HepG2 (cell line): Measurements from ENCODE around the gene BLCAP. TPM values are rescaled to one million over a fixed set of nuclear protein-coding genes. Genes with fewer than 3 reads are reported as not detected.

ENCODE experiments used
- ATAC-seq: fragments of 200-7000 bp; cut with Tn5 transposase; 3 replicates; pipeline ENCODE4 v1.9.1; 2020; ENCODE audit warnings: mild to moderate bottlenecking, moderate library complexity
- BruUV-seq: library from RNA; stranded (reverse); fragments of 400-500 nt; replicated peaks from 2 replicates; lab custom pipeline; 2021; lab: Mats Ljungman, UMichigan
- CTCF ChIA-PET: fragments of 300-600 bp; formaldehyde crosslinking; extraction: SDS; loops from one replicate; lab custom pipeline; 2021; ENCODE audit warnings: low total read pairs, inconsistent platforms, low intra/inter-chr PET ratio; lab: Yijun Ruan, JAX
- POLR2A ChIA-PET: fragments of 350-600 bp; sonication (Branson Sonifier 250); formaldehyde crosslinking; loops from one replicate; lab custom pipeline; 2020; ENCODE audit warnings: antibody characterized with exemption, inconsistent platforms; lab: Yijun Ruan, JAX
- DNase-seq: peaks from one replicate; pipeline ENCODE4 v3.0.0-alpha.2; 2015; ENCODE audit warnings: low spot score
- FAIRE-seq: peaks from 3 replicates; lab custom pipeline; 2011; peaks lifted over from hg19 to GRCh38; lab: Jason Lieb, UNC
- H2AFZ ChIP-seq: one replicate; pipeline ENCODE4 v1.6.1; 2011; ENCODE audit warnings: low read length, inconsistent platforms
- H3K27ac ChIP-seq: fragments of 300-600 bp; 3 replicates; pipeline ENCODE4 v1.8.0; 2011; ENCODE audit warnings: mixed run types, mild to moderate bottlenecking, mixed read lengths, low read length, inconsistent platforms; ENCODE audit not compliant: insufficient read depth; ENCODE audit errors: extremely low read length
- H3K27me3 ChIP-seq, 2 experiments: fragments of 200-600 bp in 1 of 2; 2 replicates in 1 of 2; 3 replicates in 1 of 2; pipeline versions ENCODE4 v1.6.0 to v1.8.0; 2011; ENCODE audit warnings: low read length in 2 of 2, mild to moderate bottlenecking in 2 of 2, moderate library complexity in 2 of 2, inconsistent platforms in 1 of 2; ENCODE audit not compliant: insufficient read depth in 2 of 2, control insufficient read depth in 1 of 2
- H3K36me3 ChIP-seq, 2 experiments: fragments of 200-600 bp in 1 of 2; replicated peaks in 1 of 2; 2 replicates in 1 of 2; 3 replicates in 1 of 2; pipeline versions ENCODE4 v1.5.1 to v1.8.0; 2011; ENCODE audit warnings: low read length in 2 of 2, inconsistent platforms in 1 of 2; ENCODE audit not compliant: insufficient read depth in 2 of 2, control insufficient read depth in 1 of 2
- H3K4me1 ChIP-seq: 2 replicates; pipeline ENCODE4 v1.5.1; 2012; ENCODE audit warnings: low read length, inconsistent platforms; ENCODE audit not compliant: insufficient read depth
- H3K4me2 ChIP-seq: 2 replicates; pipeline ENCODE4 v1.6.0; 2011; ENCODE audit warnings: low read depth, low read length, inconsistent platforms
- H3K4me3 ChIP-seq, 3 experiments: fragments of 200-600 bp in 1 of 3; sonication (generic), shearing (Covaris generic) in 1 of 3; replicated peaks in 1 of 3; 2 replicates each; pipeline ENCODE4 v1.5.1; 2011 to 2016; ENCODE audit warnings: low read length in 3 of 3, inconsistent platforms in 2 of 3, low read depth in 2 of 3, mild to moderate bottlenecking in 2 of 3, control low read depth in 1 of 3, mixed read lengths in 1 of 3; ENCODE audit not compliant: insufficient read depth in 1 of 3
- H3K79me2 ChIP-seq: one replicate; pipeline ENCODE4 v1.6.1; 2011; ENCODE audit warnings: low read length, inconsistent platforms; ENCODE audit not compliant: insufficient read depth
- H3K9ac ChIP-seq: 2 replicates; pipeline ENCODE4 v1.6.0; 2011; ENCODE audit warnings: mild to moderate bottlenecking, low read depth, low read length, inconsistent platforms; ENCODE audit not compliant: insufficient read depth
- H3K9me3 ChIP-seq: 2 replicates; pipeline ENCODE4 v1.5.1; 2012; ENCODE audit warnings: mild to moderate bottlenecking, low read length
- H4K20me1 ChIP-seq: 2 replicates; pipeline ENCODE4 v1.6.0; 2011; ENCODE audit warnings: inconsistent platforms, mild to moderate bottlenecking, low read length, moderate library complexity; ENCODE audit not compliant: insufficient read depth
- GPN1 ChIP-seq: sonication (generic); formaldehyde crosslinking; IDR thresholded peaks from 2 replicates; pipeline ENCODE4 v1.5.1; 2020; ENCODE audit warnings: missing genetic modification reagents, borderline replicate concordance
- HNF4G ChIP-seq, 2 experiments: sonication (generic) in 1 of 2; formaldehyde crosslinking in 1 of 2; IDR thresholded peaks; 2 replicates each; pipeline versions ENCODE4 v1.4.0 to v1.6.1; 2011 to 2020; ENCODE audit warnings: borderline replicate concordance in 2 of 2, low read depth in 2 of 2, mild to moderate bottlenecking in 2 of 2, low read length in 1 of 2, missing genetic modification reagents in 1 of 2, moderate library complexity in 1 of 2
- HNRNPL ChIP-seq: fragments of 200-400 bp; formaldehyde crosslinking; IDR thresholded peaks from 2 replicates; pipeline ENCODE4 v1.6.1; 2017; ENCODE audit warnings: mild to moderate bottlenecking, low read depth, low read length
- IRF2 ChIP-seq: IDR thresholded peaks from 2 replicates; pipeline ENCODE4 v1.6.1; 2018; ENCODE audit warnings: missing genetic modification reagents, missing compliant biosample characterization
- KLF15 ChIP-seq: sonication (generic); formaldehyde crosslinking; IDR thresholded peaks from 2 replicates; pipeline ENCODE4 v1.8.1; 2023; ENCODE audit warnings: borderline replicate concordance, mild to moderate bottlenecking, inconsistent platforms, missing genetic modification reagents, mixed read lengths
- SAFB2 ChIP-seq: sonication (generic); formaldehyde crosslinking; IDR thresholded peaks from 2 replicates; pipeline ENCODE4 v1.5.1; 2020; ENCODE audit warnings: missing genetic modification reagents, low read depth, mild to moderate bottlenecking, borderline replicate concordance
- ZBTB38 ChIP-seq: sonication (generic); formaldehyde crosslinking; IDR thresholded peaks from 2 replicates; pipeline ENCODE4 v1.5.1; 2020; ENCODE audit warnings: mild to moderate bottlenecking, missing genetic modification reagents
- ZKSCAN5 ChIP-seq: sonication (generic); formaldehyde crosslinking; IDR thresholded peaks from 2 replicates; pipeline ENCODE4 v1.5.1; 2020; ENCODE audit warnings: mild to moderate bottlenecking, missing genetic modification reagents
- ZNF263 ChIP-seq: sonication (generic); formaldehyde crosslinking; IDR thresholded peaks from 2 replicates; pipeline ENCODE4 v1.4.0; 2020; ENCODE audit warnings: missing genetic modification reagents
- ZNF34 ChIP-seq: sonication (generic); formaldehyde crosslinking; IDR thresholded peaks from 2 replicates; pipeline ENCODE4 v1.4.0; 2020; ENCODE audit warnings: mild to moderate bottlenecking, missing genetic modification reagents, borderline replicate concordance
- ZNF589 ChIP-seq: sonication (generic); formaldehyde crosslinking; conservative IDR thresholded peaks from 2 replicates; pipeline ENCODE4 v1.8.0; 2022; ENCODE audit warnings: mild to moderate bottlenecking, moderate library complexity, missing genetic modification reagents
- ZNF75D ChIP-seq: sonication (generic); formaldehyde crosslinking; IDR thresholded peaks from 2 replicates; pipeline ENCODE4 v1.8.1; 2023; ENCODE audit warnings: missing genetic modification reagents, mild to moderate bottlenecking, borderline replicate concordance
- ZNF792 ChIP-seq: IDR thresholded peaks from 2 replicates; pipeline ENCODE4 v1.6.1; 2016
- WGBS: methylation state at CpG from one replicate; pipeline ENCODE4 v1.1.6; 2017; ENCODE audit warnings: low lambda C conversion rate; 5-methylcytosine and 5-hydroxymethylcytosine counted together
- in situ Hi-C: cut with HindIII; loops from 2 replicates; pipeline ENCODE4 v1.10.0; 2017; ENCODE audit warnings: low pct_unique_long_range_greater_than_20kb; ENCODE audit not compliant: extremely low pct_ligation_motif_present
- intact Hi-C: fragments of 100-400 bp; cut with micrococcal nuclease; formaldehyde crosslinking; loops from one replicate; pipeline ENCODE4 v1.10.0; 2022; ENCODE audit not compliant: unreplicated experiment
- polyA plus RNA-seq, 8 experiments: library from polyadenylated mRNA; depleted of rRNA in 3 of 8; stranded (reverse) in 7 of 8; unstranded in 1 of 8; fragments of >200 nt; fragmentation: Illumina TruSeq in 4 of 8; extraction: Trizol in 4 of 8; gene quantifications; 2 replicates each; pipeline versions ENCODE4 v1.2.1 to v1.2.3, GENCODE V29; 2011 to 2016; ENCODE audit warnings: low read depth in 4 of 8, missing spikeins in 1 of 8, mixed read lengths in 1 of 8; ENCODE audit not compliant: insufficient read depth in 1 of 8
- total RNA-seq, 5 experiments: library from RNA; depleted of rRNA; stranded (reverse); fragments of >200 nt; fragmentation: Illumina TruSeq; extraction: Trizol; gene quantifications; 2 replicates each; pipeline ENCODE4 v1.2.3, GENCODE V29; 2016; ENCODE audit warnings: low read depth in 1 of 5
- TF ChIP-seq, protein P1 (sequence below): sonication (generic); formaldehyde crosslinking; IDR thresholded peaks from 2 replicates; pipeline ENCODE4 v1.4.0; 2020; ENCODE audit warnings: mild to moderate bottlenecking, missing genetic modification reagents
- TF ChIP-seq, protein P2 (sequence below): sonication (generic); formaldehyde crosslinking; IDR thresholded peaks from 2 replicates; pipeline ENCODE4 v1.4.0; 2020; ENCODE audit warnings: missing genetic modification reagents

Gene BLCAP
- total and polyA plus RNA-seq, 2 of the 13 experiments (the other 11 are each of a cell fraction or from before 2014, with no cell fraction given): 52.4 to 86.8 TPM

DNA sequence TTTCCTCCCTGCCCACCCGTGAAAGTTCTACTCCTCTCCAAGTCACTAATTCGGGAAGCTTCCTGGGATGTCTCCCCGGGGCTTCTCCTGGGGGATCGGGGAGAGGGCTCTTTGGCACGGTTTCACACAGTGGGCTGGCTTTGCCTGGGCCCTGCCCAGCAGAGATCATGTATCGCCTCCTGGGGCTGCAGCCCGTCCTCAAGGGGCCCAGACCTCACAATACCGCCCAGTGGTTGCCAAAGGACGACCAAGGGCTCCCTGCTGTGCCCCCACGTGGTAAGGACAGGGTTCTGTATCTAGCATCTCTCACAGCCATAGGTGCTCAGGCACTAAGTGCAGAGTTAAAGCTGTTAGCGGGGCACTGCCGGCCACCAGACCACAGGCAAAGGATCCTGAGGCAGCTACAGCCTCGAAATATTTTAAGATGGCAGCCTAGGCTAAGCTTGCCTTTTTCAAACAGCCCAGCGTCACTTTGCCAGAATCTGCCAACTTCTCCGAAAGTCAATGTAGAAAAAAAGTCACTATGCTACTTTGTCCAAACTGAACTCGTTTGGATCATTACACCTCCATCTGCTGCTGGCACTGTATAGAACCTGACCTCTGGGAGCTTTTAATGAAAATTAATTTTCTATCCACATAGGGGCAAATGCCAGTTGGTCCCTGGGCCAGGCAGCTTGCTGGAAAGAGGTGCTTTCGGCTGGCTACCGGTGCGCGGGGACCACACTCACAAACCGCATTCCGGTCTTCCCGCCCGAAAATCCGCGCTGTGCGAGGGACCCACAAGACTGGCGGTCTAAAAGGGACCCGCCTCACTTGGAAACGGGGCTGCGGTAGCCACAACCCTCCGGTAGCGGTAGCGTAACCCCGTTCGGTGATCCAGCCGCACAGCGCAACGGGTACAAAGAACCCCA is 7.9 kb downstream of the BLCAP start (continued):
- TF ChIP-seq KLF15 (CRISPR knock-in tag): 0 out of 2 replicates have a peak, but pooled peaks have one; percentile 52
- TF ChIP-seq, all 625 proteins: peak for 20

DNA sequence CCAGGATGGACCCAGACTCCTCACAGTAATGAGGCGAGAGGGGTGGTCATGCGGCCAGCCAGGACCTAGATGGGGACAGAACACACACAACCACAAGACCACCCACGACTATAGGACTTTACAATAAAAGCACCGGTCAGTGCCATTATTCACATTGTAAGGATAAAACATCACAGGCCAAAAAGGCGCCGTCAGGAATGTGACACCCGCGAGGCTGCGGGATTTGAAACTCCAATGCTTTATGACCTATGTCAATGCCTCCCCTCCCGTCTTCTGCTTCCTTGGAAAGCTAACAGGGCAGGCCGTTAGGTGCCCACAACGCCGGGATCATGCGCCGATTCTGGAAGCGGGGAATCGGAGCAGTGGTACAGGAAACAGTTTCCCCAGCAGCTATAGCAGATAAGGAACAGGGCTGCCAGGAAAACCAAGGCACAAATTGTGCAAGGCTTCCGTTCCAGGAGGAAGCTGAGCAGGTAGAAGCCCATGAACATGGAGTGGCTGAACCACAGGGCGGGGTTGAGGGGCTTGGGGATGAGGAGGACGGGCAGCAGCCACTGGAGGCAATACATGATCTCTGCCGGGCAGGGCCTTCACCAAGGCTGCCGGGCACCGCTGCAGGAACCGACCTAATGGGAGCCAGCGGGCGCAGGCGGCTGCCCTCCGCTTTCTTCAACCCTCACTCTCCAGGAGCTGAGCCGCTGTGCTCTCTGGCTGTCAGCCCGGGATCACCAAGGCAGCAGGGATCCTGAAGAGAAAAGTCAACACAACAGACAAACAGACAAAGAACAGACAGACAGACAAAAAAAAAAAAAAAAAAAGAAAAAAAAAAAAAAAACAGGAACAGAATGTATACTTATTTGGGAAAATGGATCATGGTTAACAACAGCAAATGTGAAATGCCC is 8.8 kb downstream of the BLCAP start:
- WGBS: 93% methylated on average over 30 of the region's 30 CpGs
- ATAC-seq (peak; percentile 13; the same call in 1 of the 3 replicates), FAIRE-seq (no peak), DNase-seq (no peak)
- Histone ChIP-seq H3K4me1 (peaks cover 38% of the 10 kb centered on the region), H3K79me2 (peaks cover 61% of the 10 kb centered on the region), H3K9ac (no peak overlapping the region), H2AFZ (no peak overlapping the region), H3K9me3 (no peaks in the 10 kb centered on the region), H3K27me3 (no peaks in the 10 kb centered on the region), H3K4me3 (no peak overlapping the region), H4K20me1 (peaks cover 27% of the 10 kb centered on the region), H3K36me3 (peaks cover 20 to 52% of the 10 kb centered on the region in 2 experiments), H3K27ac (peak overlapping the region; percentile 27), H3K4me2 (no peak overlapping the region)
- POLR2A ChIA-PET: interaction anchor here (0.9 to 1.8 kb wide), 3 partner anchors 10 to 13 kb away, joined by 3 to 6 read pairs (median 6); no protein-coding TSS in a partner anchor
- BruUV-seq: no TSS peak
- CTCF ChIA-PET: no interaction called here
- in situ Hi-C loops (no loop called here), intact Hi-C loops (no loop called here)
- no peak for TF ChIP-seq SAFB2 (CRISPR knock-in tag)
- no peak for TF ChIP-seq GPN1 (CRISPR knock-in tag)
- TF ChIP-seq ZNF263: peak; percentile 37; the same call in 1 of the 2 replicates
- TF ChIP-seq ZNF75D: no peak
- TF ChIP-seq HNRNPL: peak; percentile 91
- no peak for TF ChIP-seq ZKSCAN5
- TF ChIP-seq ZNF792 (CRISPR knock-in tag): no peak
- no peak for TF ChIP-seq ZNF589 (CRISPR knock-in tag)
- peak; percentile 43; the same call in 1 of the 2 replicates for TF ChIP-seq ZBTB38 (CRISPR knock-in tag)
- TF ChIP-seq, protein P1, sequence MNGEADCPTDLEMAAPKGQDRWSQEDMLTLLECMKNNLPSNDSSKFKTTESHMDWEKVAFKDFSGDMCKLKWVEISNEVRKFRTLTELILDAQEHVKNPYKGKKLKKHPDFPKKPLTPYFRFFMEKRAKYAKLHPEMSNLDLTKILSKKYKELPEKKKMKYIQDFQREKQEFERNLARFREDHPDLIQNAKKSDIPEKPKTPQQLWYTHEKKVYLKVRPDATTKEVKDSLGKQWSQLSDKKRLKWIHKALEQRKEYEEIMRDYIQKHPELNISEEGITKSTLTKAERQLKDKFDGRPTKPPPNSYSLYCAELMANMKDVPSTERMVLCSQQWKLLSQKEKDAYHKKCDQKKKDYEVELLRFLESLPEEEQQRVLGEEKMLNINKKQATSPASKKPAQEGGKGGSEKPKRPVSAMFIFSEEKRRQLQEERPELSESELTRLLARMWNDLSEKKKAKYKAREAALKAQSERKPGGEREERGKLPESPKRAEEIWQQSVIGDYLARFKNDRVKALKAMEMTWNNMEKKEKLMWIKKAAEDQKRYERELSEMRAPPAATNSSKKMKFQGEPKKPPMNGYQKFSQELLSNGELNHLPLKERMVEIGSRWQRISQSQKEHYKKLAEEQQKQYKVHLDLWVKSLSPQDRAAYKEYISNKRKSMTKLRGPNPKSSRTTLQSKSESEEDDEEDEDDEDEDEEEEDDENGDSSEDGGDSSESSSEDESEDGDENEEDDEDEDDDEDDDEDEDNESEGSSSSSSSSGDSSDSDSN (CRISPR knock-in tag): no peak
- no peak for TF ChIP-seq IRF2 (CRISPR knock-in tag)
- TF ChIP-seq, protein P2, sequence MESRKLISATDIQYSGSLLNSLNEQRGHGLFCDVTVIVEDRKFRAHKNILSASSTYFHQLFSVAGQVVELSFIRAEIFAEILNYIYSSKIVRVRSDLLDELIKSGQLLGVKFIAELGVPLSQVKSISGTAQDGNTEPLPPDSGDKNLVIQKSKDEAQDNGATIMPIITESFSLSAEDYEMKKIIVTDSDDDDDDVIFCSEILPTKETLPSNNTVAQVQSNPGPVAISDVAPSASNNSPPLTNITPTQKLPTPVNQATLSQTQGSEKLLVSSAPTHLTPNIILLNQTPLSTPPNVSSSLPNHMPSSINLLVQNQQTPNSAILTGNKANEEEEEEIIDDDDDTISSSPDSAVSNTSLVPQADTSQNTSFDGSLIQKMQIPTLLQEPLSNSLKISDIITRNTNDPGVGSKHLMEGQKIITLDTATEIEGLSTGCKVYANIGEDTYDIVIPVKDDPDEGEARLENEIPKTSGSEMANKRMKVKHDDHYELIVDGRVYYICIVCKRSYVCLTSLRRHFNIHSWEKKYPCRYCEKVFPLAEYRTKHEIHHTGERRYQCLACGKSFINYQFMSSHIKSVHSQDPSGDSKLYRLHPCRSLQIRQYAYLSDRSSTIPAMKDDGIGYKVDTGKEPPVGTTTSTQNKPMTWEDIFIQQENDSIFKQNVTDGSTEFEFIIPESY (CRISPR knock-in tag): peak; percentile 94
- no peak for TF ChIP-seq ZNF34 (CRISPR knock-in tag)
- TF ChIP-seq HNF4G (IDR thresholded peaks at IDR 0.05; ENCODE audit: borderline replicate concordance, low read depth, low read length): no peak
- TF ChIP-seq HNF4G (CRISPR knock-in tag; IDR thresholded peaks at IDR 0.05; ENCODE audit: borderline replicate concordance, low read depth): no peak
